HG03354 (cell line): Measurements from ENCODE around the gene C1orf216.
A peak's percentile ranks its signal among the peaks of the same experiment; 100 is the strongest.
"Not testable (repeated sequence)": the region's sequence is repeated elsewhere in the genome, so short reads cannot be mapped to it uniquely, and the experiment has no call there.

Source experiments
- ATAC-seq: cut with Tn5 transposase; IDR thresholded peaks from one replicate; pipeline ENCODE4 v1.9.1; 2021; ENCODE audit warnings: mild to moderate bottlenecking; ENCODE audit not compliant: unreplicated experiment, poor library complexity, severe bottlenecking

The C1orf216 gene, protein sequence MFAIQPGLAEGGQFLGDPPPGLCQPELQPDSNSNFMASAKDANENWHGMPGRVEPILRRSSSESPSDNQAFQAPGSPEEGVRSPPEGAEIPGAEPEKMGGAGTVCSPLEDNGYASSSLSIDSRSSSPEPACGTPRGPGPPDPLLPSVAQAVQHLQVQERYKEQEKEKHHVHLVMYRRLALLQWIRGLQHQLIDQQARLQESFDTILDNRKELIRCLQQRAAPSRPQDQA

GRCh38 chr1:35718492-35719336, at the start of gene C1orf216:
Gene C1orf216 (minus strand): TSS chr1:35718884. CDS start chr1:35716321, 2,563 bp downstream.
- ATAC-seq, result peak; percentile 69

DNA sequence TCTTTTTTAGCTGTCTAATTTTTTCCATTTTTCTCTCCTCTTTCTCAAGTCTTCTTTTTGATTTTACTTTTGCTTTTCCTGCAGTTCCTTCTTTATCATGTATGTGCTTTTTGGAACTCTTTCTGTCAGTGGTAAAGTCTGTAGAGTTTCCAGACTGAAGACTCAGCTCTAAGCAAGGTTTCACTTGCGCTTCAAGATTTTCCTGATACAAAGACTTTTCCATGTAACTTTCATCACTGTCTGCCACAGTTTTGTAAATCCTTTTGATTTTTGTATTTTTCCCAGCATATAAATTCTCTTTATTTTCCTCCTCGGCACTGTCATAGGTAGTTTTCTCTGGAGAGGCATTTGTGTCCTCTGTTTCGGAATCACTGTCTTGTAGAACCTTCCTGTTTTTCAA, 45.6 kb upstream of the C1orf216 start:
- no peak for ATAC-seq

GRCh38 chr1:35763201-35763600, 44.5 kb upstream of the C1orf216 start:
- ATAC-seq, result no peak

- no peak for ATAC-seq
These were observed 43.5 kb upstream of the C1orf216 start for GRCh38 chr1:35762141-35762540.

GRCh38 chr1:35756064-35756463, 37.4 kb upstream of the C1orf216 start:
- no peak for ATAC-seq

DNA sequence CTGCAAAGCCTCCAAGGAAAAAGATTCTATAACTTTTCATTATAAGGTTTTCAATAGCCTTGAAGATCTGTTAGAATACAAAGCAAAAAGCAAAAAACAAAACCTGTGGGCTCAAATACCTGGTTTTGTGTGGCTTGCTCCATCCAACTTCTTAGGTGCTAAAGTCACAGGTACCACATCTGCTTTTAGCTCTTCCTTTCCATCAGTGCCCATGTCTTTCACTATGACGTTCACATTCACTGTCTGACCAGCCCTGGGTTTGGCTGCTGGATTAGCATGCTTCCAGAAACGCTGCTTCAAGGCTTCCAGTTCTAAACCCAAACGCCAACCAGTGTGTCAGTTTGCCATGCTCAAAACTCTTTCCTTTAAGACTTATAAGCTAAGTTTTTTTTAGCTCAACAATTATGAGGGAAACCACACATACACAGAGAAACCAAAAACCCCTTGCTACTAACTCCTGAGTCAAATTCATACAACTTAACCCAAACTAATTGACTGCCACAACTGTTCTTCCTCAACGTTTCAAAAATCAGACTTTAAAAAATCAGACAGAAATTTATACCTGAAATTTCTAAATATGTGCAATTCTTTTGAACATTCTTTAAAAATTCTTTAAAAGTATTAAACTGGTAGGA, 35.1 kb upstream of the C1orf216 start:
- no peak for ATAC-seq

GRCh38 chr1:35748326-35748725, 29.6 kb upstream of the C1orf216 start:
- ATAC-seq, result no peak

DNA sequence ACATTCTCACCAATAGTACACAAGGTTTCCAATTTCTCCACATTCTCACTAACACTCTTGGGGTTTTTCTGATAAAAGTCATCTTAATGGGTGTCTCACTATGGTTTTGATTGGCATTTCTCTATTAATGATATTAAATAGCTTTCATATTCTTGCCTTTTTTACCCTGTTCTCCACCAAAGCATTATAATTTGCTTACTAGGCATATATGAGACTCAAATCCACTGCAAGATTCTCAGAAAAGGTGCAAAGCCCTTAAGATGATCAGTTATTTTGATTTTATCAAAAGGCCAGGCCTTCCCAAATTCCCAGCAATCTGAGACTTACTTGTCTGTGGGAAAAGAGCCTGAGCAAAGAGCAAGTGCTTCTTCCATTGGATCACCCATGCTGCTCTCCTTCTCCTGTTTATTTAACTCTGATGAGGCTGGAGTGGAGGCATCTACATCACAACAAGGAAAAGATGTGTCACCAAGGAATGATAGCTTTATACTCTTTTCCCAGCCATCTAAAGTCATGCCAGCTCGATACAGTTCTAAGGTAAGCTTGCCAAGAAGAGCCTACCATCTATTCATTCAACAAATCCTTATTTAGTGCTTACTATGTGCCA, 26.5 kb upstream of the C1orf216 start:
- ATAC-seq, result no peak

DNA sequence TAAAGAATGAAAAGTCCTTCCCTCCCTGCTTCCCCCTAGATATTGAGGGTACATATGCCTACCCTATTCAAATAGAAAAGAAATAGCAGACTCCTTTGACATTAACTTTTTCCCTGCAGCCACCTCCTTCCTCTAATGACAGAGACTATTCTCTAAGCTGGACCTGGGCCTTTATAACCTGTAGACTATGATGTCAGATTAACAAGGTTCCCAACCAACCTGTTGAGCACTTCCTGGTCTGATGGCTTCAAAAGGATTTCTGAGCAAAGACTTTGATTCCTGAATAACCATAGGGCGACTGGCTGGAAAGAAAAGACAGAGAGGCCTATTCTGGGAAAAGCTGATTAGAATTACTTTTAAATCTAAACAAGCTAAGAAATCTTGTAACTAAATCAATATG, 18.4 kb upstream of the C1orf216 start:
- ATAC-seq, result no peak

DNA sequence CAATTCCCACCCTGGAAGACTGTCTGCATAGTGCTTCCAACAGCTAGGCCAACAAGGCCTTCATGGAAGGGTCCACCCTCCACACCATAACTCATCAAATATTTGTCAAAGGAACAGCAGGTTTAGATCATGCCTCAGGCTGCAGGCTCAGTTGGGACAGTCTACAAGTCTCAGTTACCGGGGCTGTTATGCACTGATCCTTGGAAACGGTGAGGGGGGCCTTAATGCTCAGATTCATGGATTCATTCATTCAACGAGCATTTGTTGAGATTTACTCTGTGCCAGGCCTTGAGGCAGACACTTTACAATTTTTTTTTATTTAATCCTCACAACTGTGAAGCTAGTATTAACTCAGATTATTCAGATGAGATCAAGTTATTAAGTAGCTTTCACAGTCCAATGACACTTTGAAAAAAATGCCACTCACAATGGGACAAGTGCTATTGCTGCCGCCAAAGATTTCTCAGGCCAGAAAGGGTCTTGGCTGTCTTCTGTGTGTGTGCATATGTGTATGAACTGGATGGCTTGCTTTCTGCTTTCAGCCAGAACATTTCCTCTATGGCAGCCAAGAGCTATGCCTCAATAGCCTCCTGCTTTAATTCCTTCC, 8.9 kb upstream of the C1orf216 start:
- ATAC-seq, result no peak

- no peak for ATAC-seq
These were observed 8.1 kb upstream of the C1orf216 start for GRCh38 chr1:35726450-35727433.

GRCh38 chr1:35725596-35725995, 6.9 kb upstream of the C1orf216 start:
- no peak for ATAC-seq

DNA sequence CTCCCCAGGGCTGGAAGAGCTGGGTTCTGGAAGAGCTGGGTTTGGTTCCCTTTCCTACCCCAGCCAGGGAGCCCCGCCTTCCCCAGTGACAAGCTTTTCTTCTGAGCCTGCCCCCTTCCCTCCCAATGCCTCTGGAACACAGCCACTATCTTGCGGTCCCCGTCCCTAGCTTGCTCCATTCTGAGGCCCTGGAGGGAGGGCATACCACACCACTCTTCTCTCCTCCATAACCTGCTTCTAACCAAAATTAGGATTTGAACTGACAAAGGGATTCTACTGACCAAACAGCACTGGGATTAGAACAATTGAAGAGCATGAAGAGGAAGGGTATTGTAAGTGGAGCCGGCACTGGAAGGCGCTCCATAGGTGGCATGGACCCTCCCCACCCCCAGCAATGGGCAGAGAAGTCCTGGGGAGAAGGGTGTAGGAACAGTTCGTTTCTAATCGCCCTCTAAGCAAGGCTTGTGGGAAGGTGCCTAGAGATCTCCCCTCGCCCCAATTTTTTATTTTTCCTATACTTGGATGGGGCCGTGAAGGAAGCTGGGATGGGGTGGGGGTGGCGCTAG, 690 bp downstream of the C1orf216 start:
- ATAC-seq, result no peak

- ATAC-seq, result peak; percentile 64
These were observed 3.1 kb downstream of the C1orf216 start for GRCh38 chr1:35715568-35716002.

DNA sequence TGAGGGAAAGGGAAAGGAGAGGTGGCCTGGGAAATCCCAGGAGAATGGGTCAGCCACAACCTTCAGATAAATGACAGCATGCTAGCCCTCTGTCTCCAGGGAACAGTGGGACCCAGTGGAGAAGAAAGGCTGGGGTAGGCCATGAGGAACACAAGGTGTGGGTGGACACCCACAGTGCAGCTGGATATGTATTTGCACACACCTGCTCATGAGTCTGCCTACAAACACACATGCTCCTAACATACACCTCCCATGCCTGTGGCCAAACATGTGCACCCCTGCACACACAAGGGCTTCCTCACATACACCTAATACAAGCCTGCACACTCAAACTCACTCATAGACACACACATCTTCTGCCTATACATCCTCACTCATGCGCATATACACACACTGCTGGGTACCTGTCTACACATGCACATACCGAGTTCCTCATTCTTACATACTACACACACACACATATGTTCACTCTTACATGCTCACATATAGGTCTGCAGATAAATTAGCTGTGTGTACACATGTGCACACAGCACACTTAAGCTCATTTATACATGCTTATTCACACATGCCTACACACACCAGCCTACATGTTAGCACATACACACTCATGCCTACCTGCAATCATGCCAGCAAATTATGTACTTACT, 3.6 kb downstream of the C1orf216 start:
- ATAC-seq, result no peak

DNA sequence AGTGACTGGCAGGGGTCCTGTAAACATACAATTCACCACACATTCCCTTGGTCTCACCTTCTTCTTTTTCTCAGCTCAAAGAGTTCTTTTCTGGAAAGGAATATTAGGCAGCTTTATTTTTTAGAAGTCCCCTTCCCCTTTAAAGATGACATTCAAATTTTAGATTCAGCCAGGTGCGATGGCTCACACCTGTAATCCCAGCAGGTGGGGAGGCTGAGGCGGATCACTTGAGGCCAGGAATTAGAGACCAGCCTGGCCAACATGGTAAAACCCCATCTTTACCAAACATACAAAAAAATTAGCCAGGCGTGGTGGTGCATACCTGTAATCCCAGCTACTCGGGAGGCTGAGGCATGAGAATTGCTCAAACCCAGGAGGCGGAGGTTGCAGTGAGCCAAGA, 7.6 kb downstream of the C1orf216 start:
- ATAC-seq, result not testable (repeated sequence)

DNA sequence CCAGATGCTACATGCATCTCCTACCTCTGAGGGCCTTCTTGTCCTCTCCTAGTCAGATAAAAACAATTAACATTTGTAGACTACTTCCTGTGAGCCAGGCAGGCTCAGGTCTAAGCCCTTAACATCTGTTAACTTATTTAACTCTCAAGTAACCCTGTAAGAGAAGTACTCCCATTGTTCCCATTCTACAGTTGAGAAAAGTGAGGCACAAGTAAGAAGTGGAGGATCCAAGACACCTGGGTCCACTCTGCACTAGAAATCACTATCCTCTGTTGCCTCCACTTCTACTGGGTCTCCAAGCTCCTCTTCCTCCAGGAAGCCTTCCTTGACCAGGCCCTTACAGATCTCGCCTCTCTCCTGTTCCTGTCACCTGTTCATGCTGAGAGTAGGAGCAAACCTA, 9.7 kb downstream of the C1orf216 start:
- no peak for ATAC-seq

GRCh38 chr1:35708441-35708921, 10.2 kb downstream of the C1orf216 start:
- no peak for ATAC-seq
